HG03469 (cell line): ENCODE results near the gene NCOA1.
A peak's percentile ranks its signal among the peaks of the same experiment; 100 is the strongest.
"Not testable (repeated sequence)": the region's sequence is repeated elsewhere in the genome, so short reads cannot be mapped to it uniquely, and the experiment has no call there.

Experiments
- ATAC-seq: cut with Tn5 transposase; IDR thresholded peaks from one replicate; pipeline ENCODE4 v1.9.1; 2021; ENCODE audit warnings: mild to moderate bottlenecking, moderate library complexity, moderate number of reproducible peaks; ENCODE audit not compliant: unreplicated experiment

NCOA1 gene

DNA sequence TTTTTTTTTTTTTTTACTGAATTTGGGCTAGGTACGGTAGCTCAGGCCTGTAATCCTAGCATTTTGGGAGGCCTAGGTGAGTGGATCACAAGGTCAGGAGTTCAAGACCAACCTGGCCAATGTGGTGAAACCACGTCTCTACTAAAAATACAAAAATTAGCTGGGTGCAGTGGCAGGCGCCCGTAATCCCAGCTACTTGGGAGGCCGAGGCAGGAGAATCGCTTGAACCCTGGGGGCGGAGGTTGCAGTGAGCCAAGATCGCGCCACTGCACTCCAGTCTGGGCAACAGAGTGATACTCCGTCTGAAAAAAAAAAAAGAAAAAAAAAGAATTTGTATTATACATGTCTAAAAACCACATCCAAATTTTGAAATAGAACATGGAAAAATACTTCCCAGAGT is 78.5 kb downstream of the NCOA1 start:
- ATAC-seq: not testable (repeated sequence)

DNA sequence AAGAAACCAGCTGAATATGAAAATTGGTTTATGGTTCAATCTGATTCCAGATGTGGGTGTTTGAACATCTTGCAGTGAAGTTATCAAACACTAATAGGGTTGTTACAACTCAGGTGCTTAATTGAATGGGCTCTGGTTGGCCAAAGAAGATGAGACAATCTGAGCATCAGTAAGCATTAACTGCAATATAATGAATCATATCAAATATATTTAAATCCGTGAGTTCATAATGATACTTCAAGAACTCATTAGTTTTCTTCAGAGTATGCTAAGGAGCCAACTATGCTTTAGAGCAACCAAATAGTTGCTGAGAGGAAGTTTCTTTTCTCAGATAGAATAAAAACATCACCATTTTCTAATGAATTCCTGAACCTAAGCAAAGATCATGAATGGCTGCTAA is 79.2 kb downstream of the NCOA1 start:
- no peak for ATAC-seq

DNA sequence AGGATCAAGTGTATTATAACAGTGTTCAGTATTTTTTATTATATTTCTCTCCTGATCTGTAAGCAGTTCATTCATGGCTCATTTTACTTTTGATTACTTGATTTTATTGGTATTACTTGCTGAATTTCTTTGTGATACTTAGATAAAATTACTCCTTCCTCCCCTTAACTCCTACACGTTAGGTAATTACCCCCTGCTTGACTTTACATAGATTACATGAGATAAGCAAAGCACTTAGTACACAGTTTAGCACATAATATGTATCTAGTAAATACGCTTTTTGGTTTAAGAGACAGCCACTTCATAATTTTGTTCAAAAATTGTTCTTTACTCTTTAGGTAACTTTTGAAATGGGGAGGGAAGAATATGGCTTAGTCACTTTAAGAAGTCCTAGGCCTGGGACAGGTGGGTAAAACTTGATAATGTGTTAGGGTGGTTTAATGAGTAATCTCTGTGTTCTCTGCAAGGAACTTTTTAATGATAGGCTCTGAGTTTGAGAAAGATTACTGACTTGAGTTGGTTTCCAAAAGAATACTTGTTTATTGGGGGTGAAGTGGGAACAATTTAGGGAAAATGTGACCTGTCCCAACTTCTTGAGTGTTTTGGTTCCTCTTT is 80.9 kb downstream of the NCOA1 start:
- ATAC-seq: no peak

DNA sequence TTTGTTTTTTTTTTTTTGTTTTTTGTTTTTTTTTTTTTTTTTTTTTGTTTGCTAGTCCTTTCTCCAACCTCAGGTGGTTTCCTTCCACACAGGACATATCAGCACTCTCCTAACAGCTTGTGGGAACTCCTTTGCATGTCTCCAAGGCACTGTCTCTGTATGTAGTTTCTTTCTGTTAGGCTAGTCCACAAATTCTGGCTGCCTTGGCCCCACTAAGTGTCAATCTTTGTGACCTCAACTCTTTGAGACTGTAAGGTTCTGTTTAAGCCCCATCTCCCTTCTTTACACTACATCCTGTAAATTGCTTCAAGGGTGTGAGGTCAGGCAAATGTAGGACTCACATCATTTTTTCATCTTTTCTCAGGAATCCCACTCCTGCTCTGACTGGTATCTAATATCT is 85.1 kb downstream of the NCOA1 start:
- no peak for ATAC-seq

DNA sequence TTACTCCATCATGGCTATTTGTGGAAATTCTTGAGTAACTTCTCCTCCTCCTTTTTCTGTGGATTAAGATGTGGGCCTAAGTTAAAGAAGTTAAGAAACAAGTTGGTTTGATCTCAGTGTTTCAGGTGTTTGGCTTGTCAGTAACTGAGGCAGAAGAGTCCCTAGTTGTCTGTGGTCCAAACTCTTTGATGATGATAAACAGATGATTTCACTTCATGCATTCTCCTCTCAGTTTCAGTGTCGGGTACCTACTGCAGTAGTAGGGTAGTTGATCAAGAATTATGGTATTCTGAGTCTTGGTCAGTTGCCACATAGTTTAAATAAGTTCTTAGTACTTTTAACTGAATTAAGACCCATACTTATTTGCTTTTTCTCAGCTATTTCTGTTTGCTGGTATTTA is 85.6 kb downstream of the NCOA1 start:
- ATAC-seq: no peak

DNA sequence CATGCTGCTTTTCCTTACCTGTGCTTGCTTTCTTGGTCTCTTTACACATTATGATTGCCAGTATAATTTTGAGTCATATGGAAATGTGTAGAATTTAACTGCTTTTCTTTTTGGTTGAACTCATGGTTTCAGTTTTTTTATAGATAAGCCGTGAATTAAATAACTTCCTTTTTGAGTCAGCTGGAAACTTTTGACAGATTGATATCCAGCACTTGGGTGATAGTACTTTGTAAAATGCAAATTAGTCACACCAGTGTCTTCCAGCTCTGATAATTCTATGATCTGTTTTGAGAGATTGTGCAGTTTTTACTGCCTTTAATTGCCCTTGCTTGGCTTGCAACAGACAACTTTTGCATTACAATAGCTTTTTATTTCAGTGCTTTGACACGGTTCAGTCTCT is 86.4 kb downstream of the NCOA1 start:
- peak; percentile 69 for ATAC-seq

DNA sequence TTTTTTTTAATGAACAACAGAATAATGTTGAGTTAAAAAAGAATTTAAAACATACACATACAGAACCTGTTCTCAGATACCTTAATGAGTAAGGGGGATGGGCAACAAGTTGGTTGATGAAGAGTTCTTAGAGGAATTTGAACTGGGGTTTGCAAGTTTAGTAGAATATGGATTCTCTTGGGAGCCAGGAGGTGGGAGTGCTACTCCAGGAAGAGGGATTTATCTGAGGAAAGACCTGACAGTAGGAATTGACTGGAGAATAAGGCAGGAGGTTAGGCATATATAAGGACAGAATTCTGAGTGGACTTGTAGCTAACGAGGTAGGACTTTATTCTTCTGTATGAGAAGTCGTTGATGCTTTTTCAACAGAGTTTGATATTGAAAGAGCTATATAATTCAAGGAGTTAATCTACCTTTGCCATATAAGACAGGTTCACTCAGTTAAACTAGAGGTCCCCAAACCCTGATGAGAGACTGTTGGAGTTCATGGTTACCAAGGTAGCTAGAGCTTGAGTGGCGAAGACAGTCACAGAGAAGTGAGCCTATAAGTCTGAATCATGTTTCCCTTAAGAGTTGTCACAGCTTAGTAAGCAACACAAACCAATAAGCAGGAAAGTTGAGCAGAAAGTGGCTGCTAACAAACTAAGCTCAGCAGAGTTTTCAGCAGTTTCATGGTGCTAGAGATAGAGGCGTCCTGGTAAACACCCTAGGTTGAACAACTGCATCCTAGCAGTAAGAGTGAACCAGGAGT is 88.2 kb downstream of the NCOA1 start:
- no peak for ATAC-seq

DNA sequence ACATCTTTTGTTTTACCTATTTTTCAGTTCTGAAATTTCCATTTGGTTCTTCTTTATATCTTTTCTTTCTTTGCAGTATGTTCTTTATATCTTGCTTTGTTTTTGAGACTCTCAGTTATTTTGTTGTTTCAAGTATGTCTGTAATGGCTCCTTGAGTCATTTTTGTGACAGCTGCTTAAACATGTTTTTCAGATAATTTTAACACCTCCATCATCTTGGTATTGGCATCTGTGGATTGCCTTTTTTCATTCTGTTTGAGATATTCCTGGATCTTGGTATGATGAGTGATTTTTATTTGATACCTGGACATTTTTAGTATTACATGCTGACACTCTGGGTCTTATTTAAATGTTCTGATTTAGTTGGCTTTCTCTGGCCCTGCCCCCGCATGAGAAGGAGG is 89.5 kb downstream of the NCOA1 start:
- ATAC-seq: no peak

DNA sequence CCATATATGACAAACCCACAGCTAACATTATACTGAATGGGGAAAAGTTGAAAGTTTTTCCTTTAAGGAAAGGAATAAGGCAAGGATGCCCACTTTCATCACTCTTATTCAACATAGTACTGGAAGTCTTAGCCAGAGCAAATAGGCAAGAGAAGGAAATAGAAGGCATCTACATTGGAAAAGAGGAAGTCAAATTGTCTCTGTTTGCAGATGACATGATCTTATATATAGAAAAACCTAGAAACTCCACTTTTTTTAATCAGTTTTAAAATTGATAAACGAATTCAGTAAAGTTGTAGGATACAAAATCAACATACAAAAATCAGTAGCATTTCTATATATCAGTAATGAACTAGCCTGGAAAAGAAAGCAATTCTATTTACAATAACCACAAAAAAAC is 90.9 kb downstream of the NCOA1 start:
- not testable (repeated sequence) for ATAC-seq

DNA sequence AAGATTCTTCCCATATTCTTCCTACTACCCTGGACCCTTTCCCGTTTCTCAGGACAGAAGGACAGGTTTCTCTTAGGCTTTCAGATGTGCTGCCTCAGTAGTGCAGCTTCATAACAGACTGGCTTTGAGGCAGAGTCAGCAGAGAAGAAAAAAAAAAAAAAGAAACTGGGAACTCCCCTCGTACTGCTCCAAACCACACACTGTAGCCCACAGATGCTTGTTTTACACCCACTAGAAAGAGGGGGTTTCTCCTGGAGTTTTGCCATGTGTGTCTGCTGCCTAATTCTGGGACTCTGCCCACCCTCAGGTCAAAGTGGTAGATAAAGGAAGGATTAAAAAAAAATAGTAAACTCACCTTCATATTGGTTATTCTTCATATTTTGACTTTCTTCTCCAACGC is 95.9 kb downstream of the NCOA1 start:
- no peak for ATAC-seq

DNA sequence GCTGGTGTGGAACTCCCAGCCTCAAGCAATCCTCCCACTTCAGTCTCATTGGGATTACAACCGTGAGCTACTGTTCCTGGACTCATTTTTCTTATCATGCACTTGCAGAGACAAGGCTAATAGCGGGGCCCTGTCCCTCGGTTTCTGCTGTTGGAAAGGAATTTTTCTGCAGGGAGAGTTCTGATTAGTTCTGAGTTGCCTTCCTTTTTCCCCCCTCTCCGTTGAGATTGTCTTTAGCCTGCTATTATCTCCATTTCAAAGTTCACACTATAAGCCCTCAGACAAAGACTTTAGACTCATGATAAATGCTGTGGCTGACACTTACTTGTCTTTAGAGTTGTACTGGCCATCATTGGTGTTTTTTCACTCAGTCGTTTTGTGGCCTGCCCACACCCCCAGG is 97.2 kb downstream of the NCOA1 start:
- no peak for ATAC-seq

DNA sequence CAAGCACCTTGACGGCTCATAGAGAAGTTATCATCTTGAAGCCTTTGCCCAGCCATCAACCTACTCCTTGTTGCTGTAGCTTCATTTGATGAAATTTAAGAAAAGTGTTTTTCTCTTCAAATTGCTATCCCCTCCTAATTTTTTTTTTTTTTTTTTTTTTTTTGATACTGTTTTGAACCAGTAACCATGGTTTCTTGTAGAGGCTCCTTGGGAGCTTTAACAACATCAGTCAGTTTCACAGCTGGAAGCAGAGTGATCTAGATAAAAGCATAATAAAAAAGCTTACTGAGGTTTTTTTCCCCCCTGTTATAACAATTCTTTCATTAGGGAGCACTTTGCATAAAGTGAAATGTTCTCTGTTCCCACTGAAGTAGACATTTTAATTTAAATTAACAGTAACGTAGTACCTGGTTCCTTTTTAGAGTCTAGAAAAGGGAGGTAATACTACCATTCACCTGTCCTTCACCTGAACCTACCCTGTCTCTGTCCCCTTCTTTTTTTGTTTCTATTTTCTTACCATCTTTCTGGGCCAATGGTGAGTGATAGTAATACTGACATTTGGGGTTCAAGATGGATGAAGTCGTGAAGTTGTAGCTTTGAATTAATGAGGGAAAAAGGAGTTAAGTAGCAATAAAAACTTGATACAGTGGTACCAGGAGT is 101.5 kb downstream of the NCOA1 start:
- ATAC-seq: no peak

DNA sequence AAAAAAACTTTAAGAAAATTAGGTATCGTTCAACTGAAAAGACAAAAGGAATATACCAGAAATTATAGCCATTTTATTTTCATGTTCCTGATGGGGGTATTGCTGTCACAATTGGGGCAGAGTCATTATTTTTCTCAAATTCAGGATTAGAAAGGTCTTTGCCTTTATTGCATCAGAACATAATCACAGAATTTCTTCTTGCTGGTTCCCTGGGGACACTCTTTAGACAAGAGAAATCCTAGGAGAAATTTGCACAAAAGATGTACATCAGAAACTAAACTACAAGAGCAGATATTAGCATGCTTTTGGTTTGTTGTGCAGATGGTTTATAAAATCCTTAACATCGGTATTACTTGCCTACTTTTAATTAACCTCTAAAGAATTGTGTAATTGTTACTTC is 103.2 kb downstream of the NCOA1 start:
- no peak for ATAC-seq

DNA sequence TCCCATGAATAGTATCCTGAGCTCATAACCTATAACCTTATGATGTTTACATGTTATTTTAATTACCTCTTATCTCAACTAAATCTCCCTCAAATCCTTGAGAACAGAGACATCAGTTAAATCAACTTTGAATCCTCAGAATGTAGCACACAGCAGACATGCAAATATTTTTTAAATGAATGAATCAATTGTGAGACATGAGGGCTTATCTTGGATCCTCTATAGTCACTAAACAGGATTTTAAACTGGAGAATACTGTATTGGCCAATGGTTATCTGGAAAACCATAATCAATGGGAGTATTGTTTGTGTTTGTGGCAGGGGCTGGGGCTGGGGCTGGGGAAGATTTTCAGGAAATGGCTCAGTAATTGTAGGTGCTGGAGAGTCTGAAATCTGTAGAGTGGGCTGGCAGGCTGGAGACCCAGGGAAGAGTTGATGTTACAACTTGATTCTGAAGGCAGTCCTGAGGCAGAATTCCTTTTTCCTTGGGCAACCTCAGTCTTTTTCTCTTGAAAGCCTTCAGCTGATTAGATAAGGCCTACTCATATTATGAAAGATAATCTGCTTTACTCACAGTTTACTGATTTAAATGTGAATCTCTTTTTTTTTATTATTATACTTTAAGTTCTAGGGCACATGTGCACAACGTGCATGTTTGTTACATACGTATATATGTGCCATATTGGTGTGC is 106.3 kb downstream of the NCOA1 start:
- ATAC-seq: no peak

DNA sequence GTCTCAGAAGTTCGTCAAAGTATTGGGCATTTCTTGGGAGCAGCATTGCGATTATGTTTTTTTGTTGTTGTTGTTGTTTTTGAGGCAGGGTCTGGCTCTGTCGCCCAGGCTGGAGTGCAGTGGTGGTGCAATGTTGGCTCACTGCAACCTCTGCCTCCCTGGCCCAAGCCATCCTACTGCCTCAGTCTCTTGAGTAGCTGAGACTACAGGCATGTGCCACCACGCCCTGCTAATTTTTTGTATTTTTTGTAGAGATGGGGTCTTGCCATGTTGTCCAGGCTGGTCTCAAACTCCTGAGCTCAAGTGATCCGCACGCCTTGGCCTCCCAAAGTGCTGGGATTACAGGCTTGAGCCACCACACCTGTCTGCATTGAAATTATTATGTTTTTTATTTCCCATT is 109.1 kb downstream of the NCOA1 start:
- ATAC-seq: not testable (repeated sequence)

DNA sequence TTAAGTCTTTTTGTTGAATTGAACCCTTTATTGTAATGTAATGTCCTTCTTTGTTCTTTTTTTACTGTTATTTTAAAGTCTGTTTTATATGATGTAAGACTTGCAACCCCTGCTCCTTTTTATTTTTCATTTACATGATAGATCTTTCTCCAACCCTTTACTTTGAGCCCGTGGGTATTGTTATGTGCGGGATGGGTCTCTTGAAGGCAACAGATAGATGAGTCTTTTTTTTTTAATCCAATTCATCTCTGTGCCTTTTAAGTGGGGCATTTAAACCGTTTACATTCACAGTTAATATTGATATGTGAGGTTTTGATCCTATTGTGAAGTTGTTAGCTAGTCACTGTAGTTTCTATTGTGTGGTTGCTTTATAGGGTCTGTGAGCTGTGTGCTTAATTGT is 120.6 kb downstream of the NCOA1 start:
- no peak for ATAC-seq

DNA sequence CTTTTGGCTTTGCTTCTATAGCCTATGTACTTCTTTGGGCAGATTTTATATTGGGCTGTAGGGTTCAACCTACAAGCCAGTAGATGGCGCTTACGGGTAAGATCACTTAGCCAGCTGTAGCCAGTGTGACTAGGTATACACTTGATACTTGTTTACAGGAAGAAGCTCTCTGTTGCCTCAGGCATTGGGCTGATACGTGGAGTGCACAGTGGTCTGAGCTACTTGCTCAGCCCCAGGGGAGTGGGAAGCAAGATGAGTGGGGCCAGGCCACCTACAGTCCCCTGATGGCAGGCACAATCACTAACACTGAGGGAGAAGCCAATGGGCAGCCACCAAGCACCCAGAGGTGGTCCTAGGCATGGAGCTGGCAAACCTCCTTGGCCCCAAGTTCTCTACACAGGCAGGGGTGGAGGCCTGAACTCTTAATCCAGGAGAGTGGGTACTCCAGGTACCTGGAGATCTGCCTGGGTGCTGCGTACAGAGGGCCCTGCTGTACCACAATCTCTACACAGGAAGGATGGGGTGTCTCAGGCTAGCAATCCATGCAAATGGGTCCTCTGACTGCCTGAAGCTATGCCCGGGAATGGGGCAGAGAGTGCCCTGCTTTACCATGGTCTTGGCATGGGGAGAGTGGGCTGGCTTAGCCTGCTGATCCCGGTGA is 122.2 kb downstream of the NCOA1 start:
- no peak for ATAC-seq

DNA sequence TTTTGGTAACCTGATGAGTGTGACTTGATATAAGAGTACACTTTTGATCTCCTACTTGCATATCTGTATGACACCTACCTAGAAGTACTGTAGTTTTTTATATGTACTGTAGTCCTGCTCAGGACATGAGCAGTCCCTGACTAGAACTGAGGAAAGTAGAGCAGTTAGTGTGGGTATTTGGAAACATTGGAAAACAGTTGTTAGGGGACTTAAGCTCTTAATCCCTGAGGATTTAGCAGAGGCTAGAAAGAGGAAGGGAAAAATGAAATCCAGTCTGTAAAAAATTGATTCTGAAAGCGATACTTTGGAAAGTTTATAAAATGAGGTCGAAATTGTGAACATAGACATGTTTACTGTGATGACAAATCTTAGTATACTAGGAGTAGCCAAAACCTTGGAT is 125.6 kb downstream of the NCOA1 start:
- no peak for ATAC-seq

DNA sequence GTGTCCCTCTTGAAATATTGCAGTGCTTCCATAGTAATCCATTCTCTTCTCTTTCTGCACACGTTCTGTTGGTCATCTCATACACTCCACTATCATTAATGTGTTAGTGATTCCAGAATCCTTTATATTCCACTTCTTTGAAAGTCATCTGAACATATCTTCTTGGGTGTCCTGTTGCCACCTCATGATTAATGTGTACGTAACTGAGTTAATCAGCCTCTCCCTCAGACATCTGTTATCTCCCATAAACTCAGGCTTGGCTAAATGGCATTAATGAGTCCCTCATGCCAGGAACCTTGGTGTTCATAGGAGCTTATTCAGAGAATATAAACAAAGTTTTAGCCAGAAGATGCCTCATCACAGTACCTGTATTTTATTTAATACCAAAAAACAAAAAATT is 126.4 kb downstream of the NCOA1 start:
- no peak for ATAC-seq

DNA sequence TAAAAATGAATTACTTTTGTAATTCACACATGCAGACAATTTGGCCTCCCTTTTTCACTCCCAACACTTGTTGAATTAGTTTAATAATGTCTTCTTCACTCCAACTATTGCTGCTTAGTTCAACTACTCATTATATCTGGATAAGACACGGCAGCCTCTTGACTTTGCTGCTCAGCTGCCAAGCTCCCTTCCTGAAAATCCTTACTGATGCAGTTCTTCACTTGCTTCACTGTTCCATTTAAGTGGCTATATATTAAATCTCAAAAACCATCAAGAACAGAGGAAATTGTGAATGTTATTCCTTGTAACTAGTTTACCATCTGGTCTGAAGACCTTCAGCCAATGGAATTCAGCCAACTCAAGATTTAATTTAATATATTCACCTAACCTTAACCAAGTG is 127.1 kb downstream of the NCOA1 start:
- no peak for ATAC-seq

DNA sequence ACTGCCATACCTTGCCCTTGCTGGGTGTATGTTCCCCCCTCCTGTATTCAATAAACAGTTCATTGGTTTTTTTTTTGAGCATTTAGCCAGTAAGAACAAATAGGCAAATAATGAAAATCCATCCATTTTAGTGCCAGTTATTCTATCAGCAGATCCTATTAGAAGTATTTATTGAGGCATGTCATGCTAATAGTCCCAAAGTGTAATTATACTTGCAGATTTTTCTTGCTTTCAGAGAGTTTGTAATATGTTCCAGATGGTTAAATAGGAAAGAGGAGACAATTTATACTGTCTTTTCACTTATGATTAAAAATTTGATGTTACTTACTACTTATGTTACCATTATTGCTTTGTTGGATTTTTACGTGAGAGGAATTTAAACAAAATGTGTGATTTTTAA is 127.6 kb downstream of the NCOA1 start:
- no peak for ATAC-seq
